Type B pancreatic cell (in vitro differentiated cells): ENCODE data around the gene ATRN. TPM values are rescaled to one million over a fixed set of nuclear protein-coding genes. Genes with fewer than 3 reads are reported as not detected.

Experiments
- DNase-seq: peaks from one replicate; pipeline ENCODE4 v3.0.0; 2021; ENCODE audit warnings: mixed read lengths; ENCODE audit not compliant: unreplicated experiment; ENCODE audit errors: extremely low spot score
- H3K27ac Mint-ChIP-seq: 2 replicates; pipeline ENCODE4 v1.8.0; 2021; ENCODE audit warnings: mild to moderate bottlenecking, mixed read lengths
- H3K27me3 Mint-ChIP-seq: 2 replicates; pipeline ENCODE4 v1.8.0; 2021; ENCODE audit warnings: mixed read lengths
- H3K36me3 Mint-ChIP-seq: 2 replicates; pipeline ENCODE4 v1.8.0; 2021; ENCODE audit warnings: mixed read lengths
- H3K4me1 Mint-ChIP-seq: one replicate; pipeline ENCODE4 v1.8.0; 2021; ENCODE audit warnings: mixed read lengths; ENCODE audit not compliant: unreplicated experiment
- H3K4me3 Mint-ChIP-seq: 2 replicates; pipeline ENCODE4 v1.8.0; 2021; ENCODE audit warnings: mild to moderate bottlenecking, mixed read lengths
- H3K9me3 Mint-ChIP-seq: 2 replicates; pipeline ENCODE4 v1.8.0; 2021; ENCODE audit warnings: mixed read lengths
- CTCF ChIP-seq: fragments of 200-600 bp; sonication (generic); conservative IDR thresholded peaks from 2 replicates; pipeline ENCODE4 v1.5.0; 2021; ENCODE audit warnings: antibody characterized with exemption, mild to moderate bottlenecking
- total RNA-seq: library from RNA; stranded (reverse); gene quantifications from 2 replicates; pipeline ENCODE4 v1.2.1, GENCODE V29; 2021; ENCODE audit warnings: low replicate concordance

The ATRN gene
- total RNA-seq, 1 donor from 2014 or later: 36.9 TPM

GRCh38 chr20:3689978-3690377, 219.2 kb downstream of the ATRN start:
- H3K27ac Mint-ChIP-seq: no peak overlapping the region
- peaks cover 20% of the 10 kb centered on the region for H3K27me3 Mint-ChIP-seq
- H3K4me1 Mint-ChIP-seq: no peaks in the 10 kb centered on the region
- H3K4me3 Mint-ChIP-seq: no peak overlapping the region
- no peaks in the 10 kb centered on the region for H3K36me3 Mint-ChIP-seq
- no peak for TF ChIP-seq CTCF
- H3K9me3 Mint-ChIP-seq: no peaks in the 10 kb centered on the region
- DNase-seq: no peak

- no peak overlapping the region for H3K4me3 Mint-ChIP-seq
- H3K27ac Mint-ChIP-seq: no peak overlapping the region
- no peaks in the 10 kb centered on the region for H3K9me3 Mint-ChIP-seq
- TF ChIP-seq CTCF: no peak
- no peaks in the 10 kb centered on the region for H3K4me1 Mint-ChIP-seq
- no peaks in the 10 kb centered on the region for H3K36me3 Mint-ChIP-seq
- H3K27me3 Mint-ChIP-seq: peaks cover 18% of the 10 kb centered on the region
- no peak for DNase-seq
These were observed 219.6 kb downstream of the ATRN start for GRCh38 chr20:3690413-3690812.

GRCh38 chr20:3691306-3691705, 220.5 kb downstream of the ATRN start:
- Mint-ChIP-seq H3K36me3 (no peaks in the 10 kb centered on the region), H3K4me3 (no peak overlapping the region)
- no peak for DNase-seq

GRCh38 chr20:3691897-3692296, 221.1 kb downstream of the ATRN start:
- DNase-seq: no peak
- TF ChIP-seq CTCF: no peak
- Mint-ChIP-seq H3K4me3 (no peak overlapping the region), H3K27ac (no peak overlapping the region), H3K27me3 (peaks cover 3% of the 10 kb centered on the region), H3K9me3 (no peaks in the 10 kb centered on the region), H3K4me1 (no peaks in the 10 kb centered on the region), H3K36me3 (no peaks in the 10 kb centered on the region)

More at GRCh38 chr20:3691306-3691705, 220.5 kb downstream of the ATRN start:
- no peaks in the 10 kb centered on the region for H3K4me1 Mint-ChIP-seq
- H3K27ac Mint-ChIP-seq: no peak overlapping the region
- no peaks in the 10 kb centered on the region for H3K9me3 Mint-ChIP-seq
- TF ChIP-seq CTCF: no peak
- H3K27me3 Mint-ChIP-seq: peaks cover 9% of the 10 kb centered on the region

- no peak overlapping the region for H3K27ac Mint-ChIP-seq
- no peaks in the 10 kb centered on the region for H3K27me3 Mint-ChIP-seq
- H3K9me3 Mint-ChIP-seq: no peaks in the 10 kb centered on the region
- no peaks in the 10 kb centered on the region for H3K4me1 Mint-ChIP-seq
- H3K36me3 Mint-ChIP-seq: no peaks in the 10 kb centered on the region
- H3K4me3 Mint-ChIP-seq: no peak overlapping the region
- no peak for TF ChIP-seq CTCF
- DNase-seq: no peak
These were observed 222.0 kb downstream of the ATRN start for GRCh38 chr20:3692706-3693294.

DNA sequence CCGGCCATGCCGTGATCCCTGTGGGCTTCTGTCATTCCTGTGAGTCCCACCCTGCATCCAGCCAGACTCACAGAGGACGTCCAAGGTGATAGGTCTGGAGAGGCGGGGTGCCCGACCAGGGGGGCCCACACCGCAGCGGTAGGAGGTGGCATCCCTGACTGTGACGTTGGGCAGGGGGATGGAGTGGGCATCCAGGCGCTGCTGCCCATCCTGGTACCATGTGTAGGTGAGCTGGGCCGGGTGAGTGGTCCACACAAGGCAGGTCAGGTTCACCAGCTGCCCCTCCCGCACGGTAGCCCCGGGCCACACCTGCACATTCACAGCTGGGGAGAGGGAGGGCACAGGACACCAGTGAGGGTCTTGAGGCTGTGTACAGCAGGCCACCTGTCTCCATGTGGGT, 222.6 kb downstream of the ATRN start:
- no peaks in the 10 kb centered on the region for H3K9me3 Mint-ChIP-seq
- no peak for TF ChIP-seq CTCF
- no peak overlapping the region for H3K27ac Mint-ChIP-seq

More for the DNA sequence above, 222.6 kb downstream of the ATRN start:
- Mint-ChIP-seq H3K36me3 (no peaks in the 10 kb centered on the region), H3K4me1 (no peaks in the 10 kb centered on the region), H3K4me3 (no peak overlapping the region), H3K27me3 (no peaks in the 10 kb centered on the region)
- DNase-seq: no peak
